Ovary (tissue), 9 donors: ENCODE results near the gene FARP1. TPM values are rescaled to one million over a fixed set of nuclear protein-coding genes. Genes with fewer than 3 reads are reported as not detected.

Experiments
- DNase-seq, 5 donors: peaks; one replicate each; pipeline ENCODE4 v3.0.0-alpha.2; 2019 to 2020
- H3K27ac ChIP-seq, 2 donors: fragments of 200-600 bp; one replicate each; pipeline versions ENCODE4 v1.5.1 to v1.8.0; 2019 to 2022
- H3K27me3 ChIP-seq: fragments of 200-600 bp; one replicate; pipeline ENCODE4 v1.8.0; 2022
- H3K36me3 ChIP-seq: fragments of 200-600 bp; sonication (generic); one replicate; pipeline ENCODE4 v1.5.1; 2019
- H3K4me1 ChIP-seq: one replicate; pipeline ENCODE4 v1.8.1; 2013; ENCODE audit warnings: mild to moderate bottlenecking, moderate library complexity; ENCODE audit not compliant: insufficient read depth
- H3K4me3 ChIP-seq: fragments of 200-600 bp; sonication (generic); one replicate; pipeline ENCODE4 v1.5.1; 2017
- H3K9me3 ChIP-seq, 2 donors: fragments of 200-600 bp in 1 of 2; sonication (generic) in 1 of 2; one replicate each; pipeline versions ENCODE4 v1.5.1 to v1.8.1; 2013 to 2019; ENCODE audit warnings: mild to moderate bottlenecking in 1 of 2, moderate library complexity in 1 of 2
- CTCF ChIP-seq, 3 donors: fragments of 450-650 bp in 2 of 3; fragments of 200-600 bp in 1 of 3; IDR thresholded peaks; one replicate each; pipeline versions ENCODE4 v1.5.1 to v1.8.0; 2016 to 2022; ENCODE audit warnings: antibody characterized with exemption in 3 of 3, mild to moderate bottlenecking in 1 of 3
- EP300 ChIP-seq: sonication (generic); formaldehyde crosslinking; IDR thresholded peaks from one replicate; pipeline ENCODE4 v1.6.1; 2017; ENCODE audit warnings: antibody characterized with exemption
- POLR2A ChIP-seq: fragments of 450-650 bp; IDR thresholded peaks from one replicate; pipeline ENCODE4 v1.6.1; 2017; ENCODE audit warnings: antibody characterized with exemption, mild to moderate bottlenecking, moderate library complexity
- WGBS, 3 donors: extraction: QIAGEN DNeasy Blood & Tissue Kit in 1 of 3; methylation state at CpG; one replicate each; pipeline versions ENCODE4 v1.1.5 to v1.1.7; 2013 to 2017; 5-methylcytosine and 5-hydroxymethylcytosine counted together
- intact Hi-C, 4 donors: fragments of 100-400 bp; cut with DNase I; formaldehyde crosslinking; loops; one replicate each; pipeline versions ENCODE4 v1.11.0 to v1.15.1; 2022 to 2023
- polyA plus RNA-seq, 2 donors: library from polyadenylated mRNA; stranded (reverse); fragments of 200-250 nt in 1 of 2; fragments of 350-450 nt in 1 of 2; fragmentation: Illumina TruSeq in 1 of 2; extraction: RNeasy Lipid Tissue Mini Kit (QIAGEN cat#74804) in 1 of 2; gene quantifications; one replicate each; pipeline ENCODE4 v1.2.3, GENCODE V29; 2013 to 2014
- total RNA-seq, 7 donors: library from RNA; depleted of rRNA in 2 of 7; stranded (reverse); fragments of >200 nt in 2 of 7; fragmentation: NEBNext Ultra II Directional in 3 of 7; extraction: Animal tissue kit (Norgen Biotek cat#: 25700) in 3 of 7; gene quantifications; one replicate each; pipeline versions ENCODE4 v1.1.0 to v1.2.4, GENCODE V29; 2016 to 2023
- donor health status: DM: no; HTN: no; CAD: no; lungs with moderate emphysema.
- donor health status: DM: no; HTN: no; CAD: no.
- donor health status: Bipolar disorder and iron deficiency.
- donor health status: DM: yes; HTN: yes; CAD: no.
- donor health status: DM: no; HTN: no; CAD: no.
- donor health status: DM: yes; HTN: yes; CAD: no.

Gene FARP1
- total and polyA plus RNA-seq, 9 donors, result 10.2 to 90.1 (median 35.6) TPM

- TF ChIP-seq EP300, result no peak
- TF ChIP-seq CTCF (IDR thresholded peaks at IDR 0.05), result no peak
- no peak for TF ChIP-seq POLR2A
- Histone ChIP-seq H3K27me3 (no peaks in the 10 kb centered on the region), H3K9me3 (no peaks in the 10 kb centered on the region), H3K4me1 (peaks cover 2% of the 10 kb centered on the region), H3K4me3 (no peak overlapping the region), H3K36me3 (no peaks in the 10 kb centered on the region), H3K27ac (no peak overlapping the region)
- intact Hi-C loops, result no loop called here
- 95 to 97% (median 95%) methylated on average over 2 of the region's 2 CpGs for WGBS, 3 donors
- DNase-seq, result no peak
Observed at GRCh38 chr13:98321395-98321794, 178.5 kb downstream of the FARP1 start.

- intact Hi-C loops, result no loop called here
- peaks cover 2% of the 10 kb centered on the region for H3K4me1 ChIP-seq
- no peaks in the 10 kb centered on the region for H3K36me3 ChIP-seq
- H3K9me3 ChIP-seq, result no peaks in the 10 kb centered on the region
- 82 to 89% (median 87%) methylated on average over 8 of the region's 8 CpGs for WGBS, 3 donors
- TF ChIP-seq CTCF (IDR thresholded peaks at IDR 0.05) (no peak), EP300 (no peak), POLR2A (no peak)
- no peaks in the 10 kb centered on the region for H3K27me3 ChIP-seq
- no peak for DNase-seq
- H3K4me3 ChIP-seq, result no peak overlapping the region
- H3K27ac ChIP-seq, result no peak overlapping the region
Observed at GRCh38 chr13:98322091-98322718, 179.3 kb downstream of the FARP1 start.

DNA sequence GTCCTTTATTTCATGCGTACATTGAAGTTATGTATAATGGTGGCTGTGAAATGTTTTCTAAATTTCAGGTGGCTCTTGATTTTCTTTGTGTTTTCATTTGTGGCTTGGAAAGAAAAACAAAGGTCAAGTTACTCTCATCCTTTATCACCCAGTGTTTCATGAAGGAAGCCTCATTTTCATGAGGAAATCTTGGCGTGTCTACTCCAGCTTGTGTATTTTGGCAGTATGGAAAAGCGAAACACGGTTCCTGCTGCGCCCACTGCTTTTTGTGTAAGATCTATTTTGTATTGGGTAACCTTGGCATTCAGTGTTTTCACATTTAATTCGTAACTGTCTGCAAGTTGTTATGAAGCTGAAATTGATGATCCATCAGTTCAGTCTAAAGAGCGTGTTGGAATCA, 181.2 kb downstream of the FARP1 start:
- Histone ChIP-seq H3K4me3 (no peak overlapping the region), H3K36me3 (no peaks in the 10 kb centered on the region), H3K27me3 (no peaks in the 10 kb centered on the region), H3K4me1 (peaks cover 6% of the 10 kb centered on the region), H3K9me3 (no peaks in the 10 kb centered on the region), H3K27ac (no peak overlapping the region)
- DNase-seq, result no peak
- 47 to 66% (median 59%) methylated on average over 7 of the region's 7 CpGs for WGBS, 3 donors
- no peak for TF ChIP-seq EP300
- no peak for TF ChIP-seq CTCF (IDR thresholded peaks at IDR 0.05)
- no peak for TF ChIP-seq POLR2A
- intact Hi-C loops, result no loop called here

DNA sequence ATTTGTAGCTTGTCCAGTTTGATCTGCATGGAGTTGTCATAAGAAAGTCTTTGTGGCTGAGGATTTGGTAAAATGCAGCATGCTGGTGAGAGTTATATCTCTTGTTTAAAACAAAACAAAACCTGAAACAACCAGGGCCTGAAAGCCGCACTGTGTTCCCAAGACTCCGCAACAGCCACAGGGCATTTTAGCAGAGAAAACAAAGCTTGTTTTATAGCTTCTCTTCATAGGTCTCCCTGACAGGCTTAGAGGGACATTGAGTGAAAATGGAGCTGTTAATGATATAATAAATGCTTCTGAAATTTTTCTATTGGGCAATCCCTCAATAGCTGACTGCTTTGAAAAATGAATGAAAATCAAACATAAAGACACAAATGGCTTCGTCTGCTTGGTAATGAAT, 182.8 kb downstream of the FARP1 start:
- H3K36me3 ChIP-seq, result no peaks in the 10 kb centered on the region
- H3K9me3 ChIP-seq, result no peaks in the 10 kb centered on the region
- H3K27me3 ChIP-seq, result no peaks in the 10 kb centered on the region
- WGBS, 3 donors, result 91 to 94% (median 91%) methylated on average over 3 of the region's 3 CpGs
- peaks cover 6% of the 10 kb centered on the region for H3K4me1 ChIP-seq
- intact Hi-C loops, result no loop called here
- H3K27ac ChIP-seq, result no peak overlapping the region
- DNase-seq, result no peak
- TF ChIP-seq POLR2A, result no peak
- TF ChIP-seq CTCF (IDR thresholded peaks at IDR 0.05), result no peak
- no peak for TF ChIP-seq EP300
- H3K4me3 ChIP-seq, result no peak overlapping the region
